ENCODE results near the gene GALNT17. TPM values are rescaled to one million over a fixed set of nuclear protein-coding genes. Genes with fewer than 3 reads are reported as not detected.

GALNT17 gene
- polyA plus RNA-seq, 1 experiment = not detected

GRCh38 chr7:71300603-71301002 lies 168.7 kb downstream of the GALNT17 start:
- no peak for TF ChIP-seq CTCF (IDR thresholded peaks at IDR 0.05; ENCODE audit: low read depth, low read length)
- ChIA-PET CTCF (no interaction called here), POLR2A (no interaction called here)

GRCh38 chr7:71301167-71301566 lies 169.2 kb downstream of the GALNT17 start:
- no peak overlapping the region for H3K4me3 ChIP-seq (ENCODE audit: low read depth, low read length)
- no peak for DNase-seq (ENCODE audit: low read depth, low spot score)
- ChIA-PET CTCF (no interaction called here), POLR2A (no interaction called here)
- no peaks in the 10 kb centered on the region for H3K27me3 ChIP-seq (ENCODE audit: control insufficient read depth, insufficient read depth, low read length)
- no peak overlapping the region for H3K27ac ChIP-seq (ENCODE audit: low read depth, low read length)
- no peak for TF ChIP-seq CTCF (IDR thresholded peaks at IDR 0.05; ENCODE audit: low read depth, low read length)
- H3K9me3 ChIP-seq (ENCODE audit: control insufficient read depth, insufficient read depth, low read length) = peaks cover 36% of the 10 kb centered on the region

More at GRCh38 chr7:71300603-71301002, 168.7 kb downstream of the GALNT17 start:
- peaks cover 34% of the 10 kb centered on the region for H3K9me3 ChIP-seq (ENCODE audit: control insufficient read depth, insufficient read depth, low read length)
- no peak for DNase-seq (ENCODE audit: low read depth, low spot score)
- H3K27me3 ChIP-seq (ENCODE audit: control insufficient read depth, insufficient read depth, low read length) = no peaks in the 10 kb centered on the region
- H3K27ac ChIP-seq (ENCODE audit: low read depth, low read length) = no peak overlapping the region
- no peak overlapping the region for H3K4me3 ChIP-seq (ENCODE audit: low read depth, low read length)

GRCh38 chr7:71303566-71303965 lies 171.6 kb downstream of the GALNT17 start:
- no peak for TF ChIP-seq CTCF (IDR thresholded peaks at IDR 0.05; ENCODE audit: low read depth, low read length)
- no peak overlapping the region for H3K27ac ChIP-seq (ENCODE audit: low read depth, low read length)
- H3K9me3 ChIP-seq (ENCODE audit: control insufficient read depth, insufficient read depth, low read length) = peaks cover 30% of the 10 kb centered on the region
- H3K27me3 ChIP-seq (ENCODE audit: control insufficient read depth, insufficient read depth, low read length) = no peaks in the 10 kb centered on the region
- H3K4me3 ChIP-seq (ENCODE audit: low read depth, low read length) = no peak overlapping the region
- ChIA-PET POLR2A (no interaction called here), CTCF (no interaction called here)
- DNase-seq (ENCODE audit: low read depth, low spot score) = no peak

- no peak for DNase-seq (ENCODE audit: low read depth, low spot score)
- CTCF ChIA-PET = no interaction called here
- TF ChIP-seq CTCF (IDR thresholded peaks at IDR 0.05; ENCODE audit: low read depth, low read length) = no peak
Observed at GRCh38 chr7:71308096-71308495, 176.2 kb downstream of the GALNT17 start.

GRCh38 chr7:71311576-71311975 lies 179.6 kb downstream of the GALNT17 start:
- H3K9me3 ChIP-seq (ENCODE audit: control insufficient read depth, insufficient read depth, low read length) = peaks cover 37% of the 10 kb centered on the region
- no peak for TF ChIP-seq CTCF (IDR thresholded peaks at IDR 0.05; ENCODE audit: low read depth, low read length)
- ChIA-PET POLR2A (no interaction called here), CTCF (no interaction called here)
- H3K4me3 ChIP-seq (ENCODE audit: low read depth, low read length) = no peak overlapping the region
- no peaks in the 10 kb centered on the region for H3K27me3 ChIP-seq (ENCODE audit: control insufficient read depth, insufficient read depth, low read length)
- no peak for DNase-seq (ENCODE audit: low read depth, low spot score)
- no peak overlapping the region for H3K27ac ChIP-seq (ENCODE audit: low read depth, low read length)

More at GRCh38 chr7:71308096-71308495, 176.2 kb downstream of the GALNT17 start:
- no peaks in the 10 kb centered on the region for H3K27me3 ChIP-seq (ENCODE audit: control insufficient read depth, insufficient read depth, low read length)
- H3K4me3 ChIP-seq (ENCODE audit: low read depth, low read length) = no peak overlapping the region
- POLR2A ChIA-PET = no interaction called here
- no peak overlapping the region for H3K27ac ChIP-seq (ENCODE audit: low read depth, low read length)
- H3K9me3 ChIP-seq (ENCODE audit: control insufficient read depth, insufficient read depth, low read length) = peaks cover 36% of the 10 kb centered on the region

Measured in AG04450 (cell line).